KMS-11 (cell line): ENCODE measurements around the gene GTPBP4.

Source experiments
- H2AFZ ChIP-seq: fragments of 200-600 bp; sonication (generic); 2 replicates; pipeline ENCODE4 v1.6.1; 2016; ENCODE audit warnings: antibody characterized with exemption, mixed run types, low read depth
- H3K27ac ChIP-seq: fragments of 200-600 bp; sonication (generic); 2 replicates; pipeline ENCODE4 v1.6.1; 2016; ENCODE audit warnings: mild to moderate bottlenecking, mixed run types
- H3K27me3 ChIP-seq: fragments of 200-600 bp; sonication (generic); 2 replicates; pipeline ENCODE4 v1.6.1; 2017; ENCODE audit warnings: mild to moderate bottlenecking, low read depth, mixed run types, moderate library complexity; ENCODE audit not compliant: insufficient read depth
- H3K36me3 ChIP-seq: fragments of 200-600 bp; sonication (generic); 2 replicates; pipeline ENCODE4 v1.6.1; 2017; ENCODE audit warnings: mild to moderate bottlenecking, mixed run types; ENCODE audit not compliant: insufficient read depth
- H3K4me1 ChIP-seq: fragments of 200-600 bp; sonication (generic); 2 replicates; pipeline ENCODE4 v1.6.1; 2016; ENCODE audit warnings: mild to moderate bottlenecking, low read depth, mixed run types; ENCODE audit not compliant: poor library complexity, severe bottlenecking
- H3K4me2 ChIP-seq: fragments of 200-600 bp; sonication (generic); 2 replicates; pipeline ENCODE4 v1.7.0; 2016; ENCODE audit warnings: mild to moderate bottlenecking, mixed run types
- H3K4me3 ChIP-seq: fragments of 200-600 bp; sonication (generic); IDR thresholded peaks from 2 replicates; pipeline ENCODE4 v1.6.1; 2017; ENCODE audit warnings: low read depth, low read length, mixed read lengths; ENCODE audit not compliant: insufficient read depth
- H3K79me2 ChIP-seq: fragments of 200-600 bp; sonication (generic); 2 replicates; pipeline ENCODE4 v1.6.1; 2016; ENCODE audit warnings: low read depth, mixed run types; ENCODE audit not compliant: insufficient read depth
- H3K9ac ChIP-seq: fragments of 200-600 bp; sonication (generic); 2 replicates; pipeline ENCODE4 v1.6.1; 2016; ENCODE audit warnings: mild to moderate bottlenecking, mixed run types
- H4K20me1 ChIP-seq: fragments of 200-600 bp; sonication (generic); 2 replicates; pipeline ENCODE4 v1.6.1; 2016; ENCODE audit warnings: mild to moderate bottlenecking, mixed run types; ENCODE audit not compliant: insufficient read depth
- CTCF ChIP-seq: fragments of 200-600 bp; sonication (generic); conservative IDR thresholded peaks from 2 replicates; pipeline ENCODE4 v1.6.1; 2017; ENCODE audit warnings: low read depth, mild to moderate bottlenecking, antibody characterized with exemption, low read length, moderate library complexity, mixed read lengths

Gene GTPBP4

GRCh38 chr10:945778-946177, 42.5 kb upstream of the GTPBP4 start:
- H3K9ac ChIP-seq = no peak overlapping the region
- no peaks in the 10 kb centered on the region for H4K20me1 ChIP-seq
- H2AFZ ChIP-seq = no peak overlapping the region
- H3K27ac ChIP-seq = no peak overlapping the region
- H3K27me3 ChIP-seq = no peaks in the 10 kb centered on the region
- H3K79me2 ChIP-seq = no peaks in the 10 kb centered on the region
- TF ChIP-seq CTCF = no peak
- no peaks in the 10 kb centered on the region for H3K4me1 ChIP-seq
- H3K4me3 ChIP-seq = no peak overlapping the region
- H3K4me2 ChIP-seq = no peak overlapping the region
- no peaks in the 10 kb centered on the region for H3K36me3 ChIP-seq

- Histone ChIP-seq H3K4me3 (no peak overlapping the region), H4K20me1 (no peaks in the 10 kb centered on the region), H3K36me3 (no peaks in the 10 kb centered on the region), H3K9ac (no peak overlapping the region), H3K4me2 (no peak overlapping the region), H3K27ac (no peak overlapping the region), H3K27me3 (no peaks in the 10 kb centered on the region), H3K79me2 (no peaks in the 10 kb centered on the region), H3K4me1 (no peaks in the 10 kb centered on the region), H2AFZ (no peak overlapping the region)
- no peak for TF ChIP-seq CTCF
Observed at GRCh38 chr10:947051-947450, 41.2 kb upstream of the GTPBP4 start.

GRCh38 chr10:947881-948280, 40.4 kb upstream of the GTPBP4 start:
- Histone ChIP-seq H3K9ac (no peak overlapping the region), H4K20me1 (no peaks in the 10 kb centered on the region), H3K27me3 (no peaks in the 10 kb centered on the region), H3K36me3 (no peaks in the 10 kb centered on the region), H3K79me2 (no peaks in the 10 kb centered on the region), H3K4me2 (no peak overlapping the region), H2AFZ (no peak overlapping the region), H3K4me1 (no peaks in the 10 kb centered on the region), H3K4me3 (no peak overlapping the region), H3K27ac (no peak overlapping the region)
- TF ChIP-seq CTCF = no peak

GRCh38 chr10:948347-948746, 39.9 kb upstream of the GTPBP4 start:
- H3K79me2 ChIP-seq = no peaks in the 10 kb centered on the region
- TF ChIP-seq CTCF = no peak
- no peak overlapping the region for H2AFZ ChIP-seq
- H4K20me1 ChIP-seq = no peaks in the 10 kb centered on the region
- no peak overlapping the region for H3K4me2 ChIP-seq
- H3K36me3 ChIP-seq = no peaks in the 10 kb centered on the region
- no peak overlapping the region for H3K9ac ChIP-seq
- H3K4me3 ChIP-seq = no peak overlapping the region
- no peaks in the 10 kb centered on the region for H3K4me1 ChIP-seq
- no peaks in the 10 kb centered on the region for H3K27me3 ChIP-seq
- H3K27ac ChIP-seq = no peak overlapping the region

- TF ChIP-seq CTCF = no peak
- no peaks in the 10 kb centered on the region for H3K4me1 ChIP-seq
- H3K4me2 ChIP-seq = no peak overlapping the region
- no peaks in the 10 kb centered on the region for H4K20me1 ChIP-seq
- H3K9ac ChIP-seq = no peak overlapping the region
- no peaks in the 10 kb centered on the region for H3K36me3 ChIP-seq
- H3K4me3 ChIP-seq = no peak overlapping the region
- H3K79me2 ChIP-seq = no peaks in the 10 kb centered on the region
- H3K27me3 ChIP-seq = no peaks in the 10 kb centered on the region
- no peak overlapping the region for H3K27ac ChIP-seq
- H2AFZ ChIP-seq = no peak overlapping the region
Observed at GRCh38 chr10:949446-949845, 38.8 kb upstream of the GTPBP4 start.
